GM19025 (cell line): Measurements from ENCODE around the gene AMOTL1.
A peak's percentile ranks its signal among the peaks of the same experiment; 100 is the strongest.

ENCODE experiments used
- ATAC-seq: cut with Tn5 transposase; IDR thresholded peaks from one replicate; pipeline ENCODE4 v1.9.1; 2021; ENCODE audit warnings: mild to moderate bottlenecking, low read depth, moderate library complexity; ENCODE audit not compliant: unreplicated experiment

Gene AMOTL1

DNA sequence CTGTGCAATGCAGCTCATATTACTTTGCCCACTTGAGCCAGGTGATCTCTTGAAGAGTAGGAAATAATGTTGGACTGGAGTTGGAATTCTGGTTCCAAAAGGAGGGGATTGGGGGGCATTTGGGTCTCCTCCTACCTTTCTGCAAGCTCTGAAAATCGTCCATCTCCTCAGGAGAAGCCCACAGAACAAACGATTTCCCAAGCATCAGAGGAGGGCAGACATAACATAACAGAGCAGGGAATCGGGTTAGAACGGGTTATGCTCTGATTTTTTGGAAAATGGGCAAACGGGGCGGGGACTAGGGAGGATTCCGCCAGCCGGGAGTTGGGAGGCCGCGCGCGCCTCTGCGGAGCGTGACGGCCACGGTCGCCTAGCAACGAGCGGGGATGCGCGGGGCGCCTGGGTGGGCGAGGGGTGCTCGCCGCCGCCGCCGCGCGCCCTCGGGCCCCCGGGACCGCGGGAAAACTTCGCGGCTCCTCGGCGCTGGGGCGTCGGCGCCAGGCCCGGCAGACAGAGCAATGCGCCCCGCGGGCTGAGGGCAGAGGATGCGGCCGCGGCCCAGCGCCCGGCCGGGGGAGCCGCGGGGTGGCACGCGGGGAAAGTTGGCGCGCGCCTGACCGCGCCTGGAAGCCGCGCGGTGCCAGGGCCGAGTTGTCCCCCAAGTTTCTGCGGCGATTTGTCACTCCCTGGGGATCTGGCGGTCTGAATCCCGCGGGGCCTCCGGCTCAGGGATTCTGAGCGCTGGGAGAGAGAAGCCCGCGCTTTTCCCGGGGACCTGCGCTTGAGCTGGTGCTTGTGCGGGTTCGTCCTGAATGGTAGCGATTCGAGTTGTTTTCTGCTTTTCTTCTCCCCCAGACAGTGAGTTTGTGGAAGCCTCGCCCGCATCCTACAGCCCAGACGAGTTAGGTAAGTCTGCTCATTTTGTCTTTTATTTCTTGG, 27.8 kb upstream of the AMOTL1 start:
- no peak for ATAC-seq

DNA sequence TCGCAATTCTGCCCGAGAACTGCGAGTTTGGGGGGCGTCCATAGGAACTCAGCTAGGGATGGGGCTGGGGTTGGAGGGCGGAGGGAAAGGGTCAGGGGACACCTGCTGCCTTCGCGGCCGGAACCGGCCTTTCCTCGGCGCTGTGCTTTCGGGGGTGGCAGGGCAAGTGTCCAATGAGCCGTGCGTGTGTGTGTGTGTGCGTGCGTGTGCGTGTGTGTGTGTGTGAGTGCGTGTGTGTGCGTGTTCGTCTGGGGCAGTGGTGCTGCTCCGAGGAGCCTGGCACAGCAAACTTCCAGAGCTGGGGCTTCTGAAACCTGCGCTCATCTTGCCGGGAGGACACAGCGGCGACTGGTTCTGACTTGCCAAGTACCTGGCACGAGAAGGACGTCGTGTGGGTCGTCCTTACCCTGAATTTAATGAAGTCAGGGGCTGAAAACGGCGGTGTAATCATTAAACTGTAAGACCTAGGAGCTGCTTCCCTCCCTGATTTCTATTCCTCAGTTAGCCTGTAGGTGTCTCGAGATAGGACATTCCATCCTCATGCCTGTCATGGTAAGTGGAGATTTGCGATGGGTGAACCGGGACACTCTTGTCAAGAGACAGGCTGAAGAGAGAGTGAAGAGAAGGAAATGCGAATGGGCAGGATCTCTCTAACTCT, 27.0 kb upstream of the AMOTL1 start:
- ATAC-seq: peak; percentile 47

DNA sequence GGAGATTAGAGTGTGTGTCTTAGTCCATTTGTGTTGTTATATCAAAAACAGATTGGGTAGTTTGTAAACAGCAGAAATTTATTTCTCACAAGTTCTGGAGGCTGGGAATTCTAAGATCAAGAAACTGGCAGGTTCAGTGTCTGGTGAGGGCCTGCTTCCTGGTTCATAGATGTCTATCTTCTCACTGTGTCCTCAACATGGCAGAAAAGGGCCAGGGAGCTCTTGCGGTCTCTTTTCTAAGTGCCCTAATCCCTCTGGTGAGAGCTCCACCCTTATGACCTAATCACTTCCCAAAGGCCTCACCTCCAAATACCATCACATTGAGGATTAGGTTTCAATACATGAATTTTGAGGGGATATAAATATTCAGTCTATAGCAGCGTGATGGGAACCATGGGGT, 25.5 kb upstream of the AMOTL1 start:
- no peak for ATAC-seq

DNA sequence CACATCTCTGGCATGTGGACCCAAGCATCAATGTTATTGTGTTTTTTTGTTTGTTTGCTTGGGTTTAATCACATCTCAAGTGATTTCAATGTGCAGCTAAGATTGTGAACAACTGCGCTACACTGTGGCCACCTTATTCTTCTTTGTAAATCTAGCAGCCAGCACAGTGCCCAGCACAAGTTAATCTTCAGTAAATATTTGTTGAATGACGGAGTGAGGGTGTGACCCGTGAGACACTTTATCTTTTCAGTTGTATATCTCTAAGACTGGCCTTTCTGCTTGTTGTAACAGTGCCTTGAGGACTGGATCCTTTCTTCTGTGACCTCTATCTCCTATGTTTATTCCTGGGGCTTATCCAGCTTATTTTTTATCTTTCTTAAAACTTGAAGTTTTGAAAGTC, 21.4 kb upstream of the AMOTL1 start:
- no peak for ATAC-seq

DNA sequence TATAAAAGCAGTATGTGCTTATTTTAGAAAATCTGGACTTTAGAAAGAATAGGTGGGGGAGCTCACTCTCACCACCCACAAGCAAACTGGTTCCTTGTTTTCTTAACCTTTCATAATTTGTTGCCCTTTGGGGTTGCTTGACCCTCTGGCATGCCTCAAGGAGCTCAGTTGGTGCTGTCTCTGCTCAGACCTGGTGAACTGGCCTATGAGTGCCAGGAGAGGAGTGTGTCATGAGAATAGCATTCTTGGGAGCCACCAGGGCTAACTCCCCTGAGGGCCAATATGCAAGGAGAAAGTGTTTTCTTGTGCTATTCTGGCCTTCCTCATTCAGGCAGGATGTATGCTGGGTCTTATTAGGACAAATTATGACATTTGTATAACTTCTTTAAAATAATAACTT, 21.0 kb upstream of the AMOTL1 start:
- no peak for ATAC-seq

DNA sequence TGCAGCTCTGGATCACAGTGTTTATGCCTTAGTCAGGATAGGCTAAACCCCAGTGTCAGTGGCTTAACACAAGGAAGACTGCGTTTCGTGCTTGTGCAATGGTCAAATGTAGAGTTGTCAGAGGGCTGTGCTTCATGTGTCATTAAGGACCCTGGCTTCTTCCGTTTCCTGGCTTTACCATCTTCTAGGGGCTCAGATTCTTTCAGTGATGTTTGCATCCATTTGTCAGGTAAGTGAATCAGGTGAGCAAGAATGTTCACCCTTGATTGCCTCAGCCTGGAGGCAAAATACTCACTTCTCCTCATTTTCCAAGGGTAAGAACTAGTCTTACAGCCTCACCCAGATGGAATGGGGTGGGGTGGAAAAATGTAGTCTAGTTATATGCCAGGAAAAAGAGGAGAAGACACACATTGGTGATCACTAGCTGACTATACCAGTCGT, 20.5 kb upstream of the AMOTL1 start:
- ATAC-seq: no peak

DNA sequence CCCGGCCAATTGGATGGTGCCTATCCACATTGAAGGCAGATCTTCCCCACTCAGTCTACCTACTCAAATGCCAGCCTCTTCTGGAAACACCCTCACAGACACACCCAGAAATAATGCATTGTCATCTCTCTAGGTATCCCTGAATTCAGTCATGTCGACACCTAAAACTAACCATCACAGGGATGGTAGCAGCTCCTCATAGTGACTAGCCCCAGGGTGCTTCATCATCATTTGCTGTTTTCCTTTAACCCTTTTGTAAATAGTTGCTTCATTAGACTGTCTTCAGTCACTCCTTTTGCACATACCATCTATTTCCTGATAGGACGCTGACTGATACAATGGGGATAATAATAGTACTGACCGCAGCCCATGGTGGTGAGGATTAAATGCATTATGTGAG, 18.8 kb upstream of the AMOTL1 start:
- ATAC-seq: no peak

DNA sequence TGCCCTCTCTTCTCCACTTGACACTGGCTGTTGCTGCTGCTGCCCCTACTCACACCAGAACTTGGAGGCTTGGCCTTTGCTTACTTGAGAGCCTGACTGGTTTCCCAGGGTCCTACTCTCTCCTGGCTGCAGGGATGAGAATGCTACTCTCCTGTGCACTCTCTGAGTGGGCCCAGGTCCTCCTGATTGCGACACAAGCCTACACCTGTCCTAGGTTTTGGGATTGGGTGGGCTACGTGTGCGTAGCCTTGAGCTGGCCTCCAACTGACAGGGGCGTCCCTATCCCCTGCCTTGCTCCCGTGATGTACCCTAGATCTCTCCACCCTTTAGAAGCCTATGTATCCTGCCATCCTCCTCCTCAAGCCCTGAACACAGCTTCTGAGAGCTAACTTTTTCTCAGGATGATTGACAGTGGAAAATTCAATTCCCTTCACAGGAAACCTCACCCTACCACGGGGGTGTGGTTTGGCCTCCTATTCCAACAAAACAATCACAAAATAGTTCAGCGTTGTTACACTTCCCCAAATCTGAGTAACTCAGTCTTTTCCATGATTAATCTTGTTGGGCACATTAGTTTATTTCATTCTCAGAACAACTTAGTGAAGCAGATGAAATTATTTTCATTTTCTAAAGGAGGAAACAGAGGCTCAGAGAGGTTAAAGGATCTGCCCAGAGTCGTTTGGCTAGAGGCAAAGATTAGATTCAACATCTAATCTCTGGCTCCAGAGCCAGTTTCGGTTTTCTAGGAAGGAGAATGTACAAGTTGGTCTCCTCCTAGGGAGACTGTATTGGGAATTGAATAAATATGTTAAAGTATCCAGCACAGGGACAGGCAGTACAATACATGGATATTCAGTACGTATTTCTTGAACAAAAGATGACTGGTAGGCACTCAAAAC, 17.6 kb upstream of the AMOTL1 start:
- no peak for ATAC-seq

DNA sequence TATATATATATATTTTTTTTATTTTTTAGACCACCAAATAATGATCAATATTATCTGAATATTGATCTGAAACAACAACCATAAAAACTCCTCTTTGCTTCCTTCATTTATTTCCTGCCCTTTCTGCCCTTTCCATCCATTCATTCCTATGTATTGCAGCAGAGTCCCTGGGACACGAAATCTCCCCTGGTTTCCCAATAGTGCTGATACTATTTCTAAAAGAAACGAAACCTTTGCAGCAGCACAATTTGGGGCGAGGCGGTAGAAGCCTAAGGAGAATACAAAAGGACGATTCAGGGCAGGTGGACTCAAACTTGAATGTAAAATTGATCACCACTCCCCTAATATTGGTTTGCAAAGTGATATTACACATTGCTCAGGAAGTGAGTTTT, 16.9 kb upstream of the AMOTL1 start:
- ATAC-seq: no peak

DNA sequence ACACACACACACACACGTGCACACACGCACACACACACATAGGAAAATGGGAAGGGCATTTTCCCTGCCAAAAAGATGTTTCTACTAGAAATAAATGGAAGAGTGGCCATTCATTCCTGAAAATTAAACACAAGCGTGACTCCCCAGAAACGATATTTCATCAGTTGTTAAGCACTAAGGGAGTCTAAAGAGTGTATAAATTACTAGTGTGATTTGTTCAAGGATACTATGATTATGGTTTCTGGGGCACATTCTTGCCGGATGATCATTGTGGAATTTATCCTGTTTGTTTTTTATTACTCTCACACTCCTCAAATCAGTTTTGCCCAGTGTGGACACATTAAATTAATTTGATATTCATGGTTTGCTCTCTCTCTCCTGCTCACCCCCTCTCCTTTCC, 16.4 kb upstream of the AMOTL1 start:
- no peak for ATAC-seq

DNA sequence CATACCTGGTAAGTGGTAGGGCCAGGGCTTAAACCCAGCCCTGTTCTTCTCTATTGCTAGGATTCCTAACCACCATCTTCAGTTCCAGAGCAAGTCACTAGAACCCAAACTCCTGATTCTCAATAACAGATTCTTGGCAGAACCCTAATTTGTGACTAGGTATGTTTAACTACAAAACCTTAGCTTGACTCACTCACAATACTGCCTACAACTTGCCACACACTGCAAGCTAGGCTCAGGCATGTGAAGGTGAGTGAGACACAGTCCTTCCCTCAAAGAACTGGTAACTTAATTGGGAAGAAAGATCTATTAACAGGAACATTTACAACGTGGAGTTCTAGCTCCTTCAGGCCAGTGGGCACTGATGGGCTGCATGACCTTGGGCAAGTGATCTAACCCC, 14.5 kb upstream of the AMOTL1 start:
- no peak for ATAC-seq

DNA sequence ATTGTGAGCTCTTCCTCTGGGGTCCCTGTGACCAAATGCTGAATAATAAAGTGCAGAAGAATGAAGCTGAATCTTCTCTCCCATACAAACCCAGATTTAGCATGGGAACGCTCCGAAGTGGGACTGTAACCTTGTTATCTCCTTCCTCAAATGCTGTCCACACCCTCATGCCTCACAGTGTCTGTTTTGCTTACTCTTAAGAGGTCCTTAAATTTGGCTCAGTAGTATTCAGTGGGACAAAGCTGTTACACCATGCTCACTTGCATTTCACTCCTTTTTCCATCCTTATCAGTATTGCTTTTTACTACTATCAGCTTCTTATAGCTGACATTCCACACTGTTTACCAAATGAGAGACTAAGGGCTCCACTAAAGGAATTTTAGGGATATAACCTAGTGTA, 13.8 kb upstream of the AMOTL1 start:
- ATAC-seq: no peak

DNA sequence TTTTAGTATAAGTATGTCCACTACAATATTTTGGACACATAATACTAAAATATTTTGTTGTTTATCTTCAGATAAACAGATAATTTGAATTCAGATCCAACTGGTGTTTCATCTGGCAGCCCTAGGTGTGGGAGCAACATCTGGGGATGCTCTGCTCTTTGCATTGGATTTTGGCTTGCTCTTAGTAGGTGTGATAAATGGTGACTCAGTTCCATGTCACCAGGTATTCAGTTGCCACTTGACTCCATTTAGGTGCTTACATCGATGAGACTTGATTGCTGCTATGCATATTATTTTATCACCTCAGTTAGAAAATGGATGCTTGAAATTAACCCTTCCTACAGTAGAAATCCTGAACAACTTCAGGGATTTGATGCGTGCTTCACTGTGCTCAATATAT, 13.3 kb upstream of the AMOTL1 start:
- no peak for ATAC-seq

DNA sequence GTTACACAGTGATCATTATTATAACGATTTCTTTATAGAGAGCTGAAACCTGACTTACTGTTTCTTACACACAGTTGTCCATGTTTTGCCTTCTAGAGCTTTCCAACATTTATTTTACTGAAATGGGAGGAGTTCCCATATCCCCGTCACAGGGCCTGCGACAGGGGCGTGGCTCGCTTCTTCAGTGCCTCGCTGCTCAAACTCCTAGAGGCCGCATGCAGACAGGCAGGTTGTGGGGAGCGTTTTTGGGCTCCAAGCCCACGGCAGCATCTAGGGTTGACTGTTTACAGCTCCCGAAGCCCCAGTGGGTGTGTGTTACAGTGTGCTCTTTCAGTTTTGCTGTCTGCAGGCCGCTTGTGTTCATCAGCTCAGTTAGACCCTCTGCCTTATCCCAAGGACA, 12.7 kb upstream of the AMOTL1 start:
- no peak for ATAC-seq

DNA sequence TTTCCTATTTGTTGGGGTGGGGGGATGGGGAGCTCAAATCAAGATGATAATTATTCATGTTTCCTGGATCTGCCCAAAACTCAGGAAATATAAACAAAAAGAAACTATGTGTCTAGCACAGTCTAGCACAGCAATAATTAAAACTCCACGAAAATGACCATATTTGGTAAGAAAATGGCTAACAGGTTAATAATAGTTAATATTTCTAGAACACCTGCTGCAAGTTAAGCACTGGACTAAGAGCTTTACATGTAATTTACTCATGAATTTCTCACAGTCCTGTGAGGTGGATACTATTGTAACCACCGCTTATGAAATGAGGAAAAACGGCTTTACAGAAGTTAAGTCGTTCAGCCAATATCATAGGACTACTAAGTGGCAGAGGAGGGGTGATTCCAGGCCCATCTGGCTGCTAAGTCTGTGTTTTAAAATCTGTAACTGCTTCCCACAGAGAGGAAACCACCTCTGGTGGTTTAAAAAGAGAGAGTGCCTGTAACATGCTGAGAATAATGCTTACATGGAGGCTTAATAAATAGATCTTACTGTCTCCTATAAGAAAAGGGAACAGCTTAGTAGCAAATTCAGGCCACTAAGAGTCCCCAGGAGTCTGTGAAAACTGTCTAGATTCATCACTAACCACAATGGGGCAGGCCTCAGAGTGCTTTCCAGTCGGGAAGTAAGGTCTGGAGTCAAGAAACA, 11.0 kb upstream of the AMOTL1 start:
- ATAC-seq: peak; percentile 77

DNA sequence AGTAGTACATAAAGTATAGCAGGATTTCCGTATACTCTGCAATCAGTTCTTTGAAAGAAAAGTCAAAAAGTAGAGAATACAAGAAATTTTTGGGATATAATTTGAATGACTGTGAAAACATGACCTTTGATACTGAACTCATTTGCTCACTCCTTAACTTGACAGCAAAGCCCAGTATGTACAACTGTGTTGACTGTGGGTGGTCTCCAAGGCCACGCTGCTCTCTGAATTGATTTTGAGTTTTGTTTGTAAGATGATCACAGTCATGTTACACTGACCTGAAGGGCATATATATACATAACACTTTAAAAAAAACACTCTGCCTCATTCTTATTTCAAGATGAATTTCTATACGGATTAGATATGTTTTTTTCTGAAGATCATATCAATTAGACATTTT, 9.5 kb upstream of the AMOTL1 start:
- ATAC-seq: no peak

DNA sequence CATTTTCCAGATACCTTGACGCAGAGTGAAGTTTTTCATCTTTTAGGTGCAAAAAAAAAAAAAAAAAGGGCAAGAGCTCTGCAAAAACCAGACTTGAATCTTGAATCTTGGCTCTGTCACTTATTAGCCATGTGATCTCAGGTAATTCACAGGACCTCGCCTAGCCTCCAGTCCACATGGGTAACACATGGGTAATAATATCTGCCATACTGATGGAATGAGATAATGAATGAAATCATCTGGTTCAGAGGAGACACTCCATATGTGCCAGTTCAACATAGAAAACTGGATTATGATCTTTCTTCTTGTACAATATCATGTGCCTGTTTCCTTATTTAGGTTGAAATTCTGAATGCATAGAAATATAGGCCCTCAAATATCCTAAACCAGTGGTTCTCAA, 8.6 kb upstream of the AMOTL1 start:
- no peak for ATAC-seq

DNA sequence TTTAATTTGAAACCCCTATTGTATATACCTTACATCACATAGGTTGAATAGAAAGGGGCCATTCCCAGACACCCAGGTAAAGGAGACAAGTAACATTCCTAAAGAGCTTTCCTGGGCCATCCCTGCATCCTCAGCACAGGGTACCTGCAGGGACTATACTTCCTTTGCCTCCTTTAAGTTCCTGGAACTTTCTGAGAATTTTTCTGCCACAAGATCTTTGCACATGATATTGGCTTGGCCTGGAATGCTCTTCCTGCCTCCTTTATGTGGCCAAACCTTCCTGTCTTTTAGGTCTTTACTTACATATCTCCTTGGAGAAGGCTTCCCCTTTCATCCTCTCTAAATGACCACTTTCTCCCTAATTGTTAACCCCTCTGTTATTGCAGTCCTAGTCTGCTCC, 7.9 kb upstream of the AMOTL1 start:
- no peak for ATAC-seq

DNA sequence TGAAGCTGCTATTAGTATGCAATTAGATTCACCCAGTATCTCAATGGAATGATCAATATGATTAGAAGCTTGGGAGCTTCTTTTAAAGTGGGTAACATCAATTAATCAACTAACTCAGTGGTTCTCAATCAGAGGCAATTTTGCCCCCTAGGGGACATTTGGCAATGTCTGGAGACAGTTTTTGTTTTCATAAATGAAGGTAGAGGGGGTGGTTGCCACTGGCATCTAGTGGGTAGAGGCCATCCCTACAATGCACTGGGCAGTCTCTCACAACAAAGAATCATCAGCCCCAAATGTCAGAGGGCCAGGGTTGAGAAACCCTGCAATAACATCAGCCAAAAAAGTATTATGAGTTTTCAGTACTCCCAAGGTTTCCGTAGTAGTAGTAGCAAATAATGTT, 5.9 kb upstream of the AMOTL1 start:
- ATAC-seq: no peak

DNA sequence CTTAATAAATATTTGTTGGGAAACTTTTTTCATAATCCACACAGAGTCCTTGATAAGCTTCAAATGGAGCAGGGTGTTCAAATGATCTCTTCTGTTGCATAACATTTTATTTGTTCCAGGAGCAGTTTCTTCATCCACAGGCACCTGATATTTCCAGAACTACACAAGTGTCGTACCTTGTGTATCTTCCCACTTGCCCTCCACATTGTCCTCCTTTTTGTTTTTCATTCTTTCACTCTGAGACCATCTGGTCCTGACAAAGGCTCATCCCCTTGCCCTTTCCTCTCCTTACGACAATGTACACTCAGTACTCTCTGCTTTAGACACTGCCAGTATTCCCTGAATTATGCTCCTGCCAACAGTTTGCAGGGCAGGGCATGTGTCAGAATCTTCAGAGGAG, 5.2 kb upstream of the AMOTL1 start:
- no peak for ATAC-seq
